Measurements from ENCODE around the gene UBA1. TPM values are rescaled to one million over a fixed set of nuclear protein-coding genes. Genes with fewer than 3 reads are reported as not detected.

UBA1 gene
- total RNA-seq, 3 donors from 2014 or later, result 160 to 198 (median 172) TPM

GRCh38 chrX:47235691-47236103 lies 42.1 kb downstream of the UBA1 start:
- intact Hi-C loops (cut with DNase I, micrococcal nuclease), result no loop called here
- no peak for ATAC-seq
- TF ChIP-seq, protein P1, sequence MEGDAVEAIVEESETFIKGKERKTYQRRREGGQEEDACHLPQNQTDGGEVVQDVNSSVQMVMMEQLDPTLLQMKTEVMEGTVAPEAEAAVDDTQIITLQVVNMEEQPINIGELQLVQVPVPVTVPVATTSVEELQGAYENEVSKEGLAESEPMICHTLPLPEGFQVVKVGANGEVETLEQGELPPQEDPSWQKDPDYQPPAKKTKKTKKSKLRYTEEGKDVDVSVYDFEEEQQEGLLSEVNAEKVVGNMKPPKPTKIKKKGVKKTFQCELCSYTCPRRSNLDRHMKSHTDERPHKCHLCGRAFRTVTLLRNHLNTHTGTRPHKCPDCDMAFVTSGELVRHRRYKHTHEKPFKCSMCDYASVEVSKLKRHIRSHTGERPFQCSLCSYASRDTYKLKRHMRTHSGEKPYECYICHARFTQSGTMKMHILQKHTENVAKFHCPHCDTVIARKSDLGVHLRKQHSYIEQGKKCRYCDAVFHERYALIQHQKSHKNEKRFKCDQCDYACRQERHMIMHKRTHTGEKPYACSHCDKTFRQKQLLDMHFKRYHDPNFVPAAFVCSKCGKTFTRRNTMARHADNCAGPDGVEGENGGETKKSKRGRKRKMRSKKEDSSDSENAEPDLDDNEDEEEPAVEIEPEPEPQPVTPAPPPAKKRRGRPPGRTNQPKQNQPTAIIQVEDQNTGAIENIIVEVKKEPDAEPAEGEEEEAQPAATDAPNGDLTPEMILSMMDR (IDR thresholded peaks at IDR 0.05), result no peak
- no peak for DNase-seq
- Histone ChIP-seq H3K36me3 (ENCODE audit: low read depth) (no peaks in the 10 kb centered on the region), H3K4me1 (ENCODE audit: low read depth) (no peaks in the 10 kb centered on the region), H3K9me3 (no peaks in the 10 kb centered on the region), H3K4me3 (no peak overlapping the region)

GRCh38 chrX:47239199-47239598 lies 45.6 kb downstream of the UBA1 start:
- Histone ChIP-seq H3K36me3 (ENCODE audit: low read depth) (no peaks in the 10 kb centered on the region), H3K4me3 (no peak overlapping the region), H3K4me1 (ENCODE audit: low read depth) (no peaks in the 10 kb centered on the region), H3K9me3 (no peaks in the 10 kb centered on the region)
- DNase-seq, result no peak
- TF ChIP-seq, protein P1 (IDR thresholded peaks at IDR 0.05), result no peak
- intact Hi-C loops (cut with DNase I, micrococcal nuclease), result no loop called here
- peak; percentile 13 for ATAC-seq

DNA sequence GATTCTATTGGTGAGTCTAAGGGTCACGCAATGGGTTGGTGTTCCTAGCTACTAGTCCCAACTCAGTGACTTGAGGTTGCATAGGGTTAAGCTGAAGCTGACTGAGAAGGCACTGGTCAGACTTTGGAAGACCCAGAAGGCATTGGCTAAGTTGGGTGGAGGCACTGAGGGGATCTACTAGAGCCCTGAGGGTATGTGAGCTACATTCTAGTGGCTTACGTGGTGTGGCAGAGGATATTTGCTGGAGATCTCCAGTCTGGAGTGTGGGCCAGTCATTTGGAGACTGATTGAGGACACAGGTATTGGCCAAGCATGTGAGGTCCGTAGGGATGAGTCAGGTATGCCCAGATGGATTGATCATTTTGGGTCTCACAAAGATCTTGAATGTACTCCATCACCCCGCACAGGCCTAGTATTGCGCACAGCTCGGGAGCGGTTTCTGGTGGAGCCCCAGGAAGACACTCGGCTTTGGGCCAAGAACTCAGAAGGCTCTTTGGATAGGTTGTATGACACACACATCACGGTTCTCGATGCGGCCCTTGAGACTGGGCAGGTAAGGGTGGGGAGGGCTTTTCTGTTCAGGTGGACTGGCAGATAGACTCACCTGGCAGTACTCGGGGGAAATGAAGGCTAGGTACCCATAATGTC lies 46.4 kb downstream of the UBA1 start:
- TF ChIP-seq, protein P1 (IDR thresholded peaks at IDR 0.05), result no peak
- no peaks in the 10 kb centered on the region for H3K4me1 ChIP-seq (ENCODE audit: low read depth)
- intact Hi-C loops (cut with DNase I, micrococcal nuclease), result no loop called here
- DNase-seq (no peak), ATAC-seq (no peak)
- no peak overlapping the region for H3K4me3 ChIP-seq
- no peaks in the 10 kb centered on the region for H3K36me3 ChIP-seq (ENCODE audit: low read depth)
- H3K9me3 ChIP-seq, result no peaks in the 10 kb centered on the region

GRCh38 chrX:47240619-47241018 lies 47.0 kb downstream of the UBA1 start:
- no peaks in the 10 kb centered on the region for H3K9me3 ChIP-seq
- intact Hi-C loops (cut with DNase I, micrococcal nuclease), result no loop called here
- no peak overlapping the region for H3K4me3 ChIP-seq
- H3K36me3 ChIP-seq (ENCODE audit: low read depth), result no peaks in the 10 kb centered on the region
- H3K4me1 ChIP-seq (ENCODE audit: low read depth), result no peaks in the 10 kb centered on the region
- TF ChIP-seq, protein P1 (IDR thresholded peaks at IDR 0.05), result no peak
- DNase-seq, result no peak
- no peak for ATAC-seq

GRCh38 chrX:47241201-47242011 lies 47.8 kb downstream of the UBA1 start:
- H3K36me3 ChIP-seq (ENCODE audit: low read depth), result no peaks in the 10 kb centered on the region
- ATAC-seq, result no peak

More at GRCh38 chrX:47241201-47242011, 47.8 kb downstream of the UBA1 start:
- H3K4me3 ChIP-seq, result no peak overlapping the region
- H3K9me3 ChIP-seq, result no peaks in the 10 kb centered on the region
- intact Hi-C loops (cut with DNase I, micrococcal nuclease), result no loop called here
- H3K4me1 ChIP-seq (ENCODE audit: low read depth), result no peaks in the 10 kb centered on the region
- TF ChIP-seq, protein P1 (IDR thresholded peaks at IDR 0.05), result no peak
- DNase-seq, result no peak

Data from mucosa of descending colon (tissue), 3 donors.